HG02870 (cell line): ENCODE results near the gene ZGLP1.

Experiments used
- ATAC-seq: cut with Tn5 transposase; IDR thresholded peaks from one replicate; pipeline ENCODE4 v1.9.1; 2021; ENCODE audit warnings: mild to moderate bottlenecking, moderate library complexity; ENCODE audit not compliant: unreplicated experiment

ZGLP1 gene

DNA sequence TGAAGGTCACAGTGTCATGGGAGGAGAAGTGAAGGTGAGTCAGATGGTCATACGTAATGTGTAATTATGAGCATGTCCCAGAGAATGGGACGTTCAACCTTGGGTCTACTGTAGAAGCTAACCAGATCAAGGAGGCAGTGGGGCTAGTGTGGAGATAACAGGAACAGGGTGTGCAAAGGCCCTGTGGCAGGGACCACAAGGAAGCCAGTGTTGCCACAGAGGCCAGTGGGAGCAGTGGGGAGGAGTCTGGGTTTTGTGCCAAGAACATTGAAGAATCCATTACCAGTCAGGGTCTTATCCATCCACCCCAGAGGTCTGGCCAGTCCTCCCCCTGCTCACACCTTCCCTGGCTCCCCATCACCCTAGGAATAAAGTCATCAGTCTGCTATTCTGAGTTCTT is 54.3 kb downstream of the ZGLP1 start:
- ATAC-seq: no peak
